Neural cell (in vitro differentiated cells): ENCODE results near the gene ERCC2. TPM values are rescaled to one million over a fixed set of nuclear protein-coding genes. Genes with fewer than 3 reads are reported as not detected.

Experiments
- H2AFZ ChIP-seq: fragments of 200-600, 300-800 bp; sonication (generic), shearing (Covaris generic); 2 replicates; pipeline ENCODE4 v1.6.0; 2014; ENCODE audit warnings: low read depth, mild to moderate bottlenecking, antibody characterized with exemption, low read length, moderate library complexity
- H3F3A ChIP-seq: fragments of 200-600 bp; shearing (Covaris generic); 2 replicates; pipeline ENCODE4 v1.6.1; 2016; ENCODE audit warnings: mild to moderate bottlenecking, moderate library complexity, mixed read lengths, antibody characterized with exemption, low read length; ENCODE audit not compliant: insufficient read depth, poor library complexity, severe bottlenecking
- H3K27ac ChIP-seq: fragments of 200-600, 300-800 bp; sonication (generic), shearing (Covaris generic); 2 replicates; pipeline ENCODE4 v1.5.1; 2014; ENCODE audit warnings: mild to moderate bottlenecking, low read length, moderate library complexity
- H3K27me3 ChIP-seq: fragments of 300-800, 200-600 bp; sonication (generic), shearing (Covaris generic); 2 replicates; pipeline ENCODE4 v1.6.0; 2014; ENCODE audit warnings: mild to moderate bottlenecking, low read depth, low read length, moderate library complexity; ENCODE audit not compliant: insufficient read depth
- H3K36me3 ChIP-seq: fragments of 300-800, 200-600 bp; sonication (generic), shearing (Covaris generic); 2 replicates; pipeline ENCODE4 v1.5.1; 2014; ENCODE audit warnings: mild to moderate bottlenecking, antibody characterized with exemption, low read length, moderate library complexity; ENCODE audit not compliant: insufficient read depth
- H3K4me2 ChIP-seq: fragments of 300-800, 200-600 bp; sonication (generic), shearing (Covaris generic); 2 replicates; pipeline ENCODE4 v1.6.0; 2014; ENCODE audit warnings: mild to moderate bottlenecking, low read length
- H3K4me3 ChIP-seq: fragments of 300-800, 200-600 bp; sonication (generic), shearing (Covaris generic); 2 replicates; pipeline ENCODE4 v1.5.1; 2014; ENCODE audit warnings: mild to moderate bottlenecking, low read length, moderate library complexity
- H3K79me2 ChIP-seq: fragments of 200-600 bp; shearing (Covaris generic); replicated peaks from 2 replicates; pipeline ENCODE4 v1.6.0; 2014; ENCODE audit warnings: mild to moderate bottlenecking, low read length, moderate library complexity; ENCODE audit not compliant: insufficient read depth
- H3K9ac ChIP-seq: fragments of 300-800, 200-600 bp; sonication (generic), shearing (Covaris generic); 2 replicates; pipeline ENCODE4 v1.6.1; 2016; ENCODE audit warnings: mild to moderate bottlenecking, low read length, mixed read lengths
- H3K9me2 ChIP-seq: fragments of 200-600 bp; shearing (Covaris generic); 2 replicates; pipeline ENCODE4 v1.6.1; 2016; ENCODE audit warnings: mild to moderate bottlenecking, low read length, mixed read lengths; ENCODE audit not compliant: insufficient read depth
- H3K9me3 ChIP-seq: fragments of 200-600, 300-800 bp; sonication (generic), shearing (Covaris generic); 2 replicates; pipeline ENCODE4 v1.6.1; 2016; ENCODE audit warnings: mild to moderate bottlenecking, mixed run types, low read length, moderate library complexity, mixed read lengths
- H4K20me1 ChIP-seq: fragments of 200-600 bp; shearing (Covaris generic); 2 replicates; pipeline ENCODE4 v1.6.1; 2016; ENCODE audit warnings: mild to moderate bottlenecking, mixed run types; ENCODE audit not compliant: insufficient read depth
- EP300 ChIP-seq: fragments of 450-650 bp; conservative IDR thresholded peaks from 2 replicates; pipeline ENCODE4 v1.6.1; 2014; ENCODE audit warnings: antibody characterized with exemption, mild to moderate bottlenecking, moderate library complexity; ENCODE audit not compliant: poor library complexity, severe bottlenecking
- EZH2 ChIP-seq: fragments of 200-600, 300-800 bp; shearing (Covaris generic), sonication (generic); IDR thresholded peaks from 2 replicates; pipeline ENCODE4 v1.6.1; 2014; ENCODE audit warnings: antibody characterized with exemption, low read length, borderline replicate concordance, mild to moderate bottlenecking; ENCODE audit not compliant: insufficient read depth, poor library complexity, severe bottlenecking
- MXI1 ChIP-seq: fragments of 450-650 bp; conservative IDR thresholded peaks from 2 replicates; pipeline ENCODE4 v1.6.1; 2014; ENCODE audit warnings: antibody characterized with exemption, mild to moderate bottlenecking; ENCODE audit not compliant: poor library complexity, severe bottlenecking
- POLR2AphosphoS5 ChIP-seq: IDR thresholded peaks from 2 replicates; pipeline ENCODE4 v1.6.1; 2012
- RAD21 ChIP-seq: fragments of 450-650 bp; conservative IDR thresholded peaks from 2 replicates; pipeline ENCODE4 v1.6.1; 2014; ENCODE audit warnings: antibody characterized with exemption, mild to moderate bottlenecking, moderate library complexity
- SMC3 ChIP-seq: fragments of 450-650 bp; conservative IDR thresholded peaks from 2 replicates; pipeline ENCODE4 v1.6.1; 2014; ENCODE audit warnings: antibody characterized with exemption, mild to moderate bottlenecking, moderate library complexity; ENCODE audit not compliant: poor library complexity
- TAF1 ChIP-seq: IDR thresholded peaks from 2 replicates; pipeline ENCODE4 v1.6.1; 2012; ENCODE audit warnings: low read depth
- polyA plus RNA-seq: library from polyadenylated mRNA; depleted of rRNA; stranded (reverse); fragments of >200 nt; gene quantifications from 2 replicates; pipeline ENCODE4 v1.2.3, GENCODE V29; 2014
- TF ChIP-seq, protein P1 (sequence below): IDR thresholded peaks from 2 replicates; pipeline ENCODE4 v1.6.1; 2012; ENCODE audit warnings: borderline replicate concordance
- TF ChIP-seq, protein P2 (sequence below): fragments of 450-650 bp; IDR thresholded peaks from 2 replicates; pipeline ENCODE4 v1.5.1; 2014; ENCODE audit warnings: antibody characterized with exemption, mild to moderate bottlenecking, moderate library complexity; ENCODE audit not compliant: poor library complexity, severe bottlenecking

Gene ERCC2
- polyA plus RNA-seq, 1 donor from 2014 or later = 28.8 TPM

GRCh38 chr19:45342911-45343310 is 27.5 kb downstream of the ERCC2 start:
- Histone ChIP-seq H3K9me3 (no peaks in the 10 kb centered on the region), H3K4me3 (no peak overlapping the region), H3F3A (no peaks in the 10 kb centered on the region), H3K27me3 (peaks cover 33% of the 10 kb centered on the region), H4K20me1 (no peaks in the 10 kb centered on the region), H2AFZ (no peak overlapping the region), H3K79me2 (no peaks in the 10 kb centered on the region), H3K9ac (no peak overlapping the region), H3K36me3 (no peaks in the 10 kb centered on the region), H3K9me2 (no peaks in the 10 kb centered on the region), H3K4me2 (no peak overlapping the region), H3K27ac (no peak overlapping the region)
- no peak for TF ChIP-seq SMC3
- no peak for TF ChIP-seq POLR2AphosphoS5
- no peak for TF ChIP-seq RAD21
- TF ChIP-seq, protein P1, sequence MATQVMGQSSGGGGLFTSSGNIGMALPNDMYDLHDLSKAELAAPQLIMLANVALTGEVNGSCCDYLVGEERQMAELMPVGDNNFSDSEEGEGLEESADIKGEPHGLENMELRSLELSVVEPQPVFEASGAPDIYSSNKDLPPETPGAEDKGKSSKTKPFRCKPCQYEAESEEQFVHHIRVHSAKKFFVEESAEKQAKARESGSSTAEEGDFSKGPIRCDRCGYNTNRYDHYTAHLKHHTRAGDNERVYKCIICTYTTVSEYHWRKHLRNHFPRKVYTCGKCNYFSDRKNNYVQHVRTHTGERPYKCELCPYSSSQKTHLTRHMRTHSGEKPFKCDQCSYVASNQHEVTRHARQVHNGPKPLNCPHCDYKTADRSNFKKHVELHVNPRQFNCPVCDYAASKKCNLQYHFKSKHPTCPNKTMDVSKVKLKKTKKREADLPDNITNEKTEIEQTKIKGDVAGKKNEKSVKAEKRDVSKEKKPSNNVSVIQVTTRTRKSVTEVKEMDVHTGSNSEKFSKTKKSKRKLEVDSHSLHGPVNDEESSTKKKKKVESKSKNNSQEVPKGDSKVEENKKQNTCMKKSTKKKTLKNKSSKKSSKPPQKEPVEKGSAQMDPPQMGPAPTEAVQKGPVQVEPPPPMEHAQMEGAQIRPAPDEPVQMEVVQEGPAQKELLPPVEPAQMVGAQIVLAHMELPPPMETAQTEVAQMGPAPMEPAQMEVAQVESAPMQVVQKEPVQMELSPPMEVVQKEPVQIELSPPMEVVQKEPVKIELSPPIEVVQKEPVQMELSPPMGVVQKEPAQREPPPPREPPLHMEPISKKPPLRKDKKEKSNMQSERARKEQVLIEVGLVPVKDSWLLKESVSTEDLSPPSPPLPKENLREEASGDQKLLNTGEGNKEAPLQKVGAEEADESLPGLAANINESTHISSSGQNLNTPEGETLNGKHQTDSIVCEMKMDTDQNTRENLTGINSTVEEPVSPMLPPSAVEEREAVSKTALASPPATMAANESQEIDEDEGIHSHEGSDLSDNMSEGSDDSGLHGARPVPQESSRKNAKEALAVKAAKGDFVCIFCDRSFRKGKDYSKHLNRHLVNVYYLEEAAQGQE = no peak
- TF ChIP-seq EZH2 = no peak
- TF ChIP-seq, protein P2, sequence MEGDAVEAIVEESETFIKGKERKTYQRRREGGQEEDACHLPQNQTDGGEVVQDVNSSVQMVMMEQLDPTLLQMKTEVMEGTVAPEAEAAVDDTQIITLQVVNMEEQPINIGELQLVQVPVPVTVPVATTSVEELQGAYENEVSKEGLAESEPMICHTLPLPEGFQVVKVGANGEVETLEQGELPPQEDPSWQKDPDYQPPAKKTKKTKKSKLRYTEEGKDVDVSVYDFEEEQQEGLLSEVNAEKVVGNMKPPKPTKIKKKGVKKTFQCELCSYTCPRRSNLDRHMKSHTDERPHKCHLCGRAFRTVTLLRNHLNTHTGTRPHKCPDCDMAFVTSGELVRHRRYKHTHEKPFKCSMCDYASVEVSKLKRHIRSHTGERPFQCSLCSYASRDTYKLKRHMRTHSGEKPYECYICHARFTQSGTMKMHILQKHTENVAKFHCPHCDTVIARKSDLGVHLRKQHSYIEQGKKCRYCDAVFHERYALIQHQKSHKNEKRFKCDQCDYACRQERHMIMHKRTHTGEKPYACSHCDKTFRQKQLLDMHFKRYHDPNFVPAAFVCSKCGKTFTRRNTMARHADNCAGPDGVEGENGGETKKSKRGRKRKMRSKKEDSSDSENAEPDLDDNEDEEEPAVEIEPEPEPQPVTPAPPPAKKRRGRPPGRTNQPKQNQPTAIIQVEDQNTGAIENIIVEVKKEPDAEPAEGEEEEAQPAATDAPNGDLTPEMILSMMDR = no peak
- TF ChIP-seq TAF1 = no peak
- no peak for TF ChIP-seq EP300
- no peak for TF ChIP-seq MXI1

GRCh38 chr19:45340899-45341453 is 29.4 kb downstream of the ERCC2 start:
- H3K9ac ChIP-seq = no peak overlapping the region
- H3K9me2 ChIP-seq = no peaks in the 10 kb centered on the region
- H3K27ac ChIP-seq = no peak overlapping the region
- no peaks in the 10 kb centered on the region for H3K9me3 ChIP-seq
- H3F3A ChIP-seq = no peaks in the 10 kb centered on the region
- TF ChIP-seq, protein P2 = no peak
- TF ChIP-seq POLR2AphosphoS5 (no peak), MXI1 (no peak), EP300 (no peak), EZH2 (no peak), TAF1 (no peak), RAD21 (no peak), SMC3 (no peak)
- TF ChIP-seq, protein P1 = no peak
- H2AFZ ChIP-seq = no peak overlapping the region
- H3K27me3 ChIP-seq = peaks cover 33% of the 10 kb centered on the region
- no peak overlapping the region for H3K4me2 ChIP-seq
- no peaks in the 10 kb centered on the region for H3K36me3 ChIP-seq
- no peaks in the 10 kb centered on the region for H3K79me2 ChIP-seq
- no peaks in the 10 kb centered on the region for H4K20me1 ChIP-seq
- H3K4me3 ChIP-seq = peak overlapping the region; percentile 51
